ENCODE data around the gene OR2V1.
"Not testable (repeated sequence)": the region's sequence is repeated elsewhere in the genome, so short reads cannot be mapped to it uniquely, and the experiment has no call there.

OR2V1 gene, protein sequence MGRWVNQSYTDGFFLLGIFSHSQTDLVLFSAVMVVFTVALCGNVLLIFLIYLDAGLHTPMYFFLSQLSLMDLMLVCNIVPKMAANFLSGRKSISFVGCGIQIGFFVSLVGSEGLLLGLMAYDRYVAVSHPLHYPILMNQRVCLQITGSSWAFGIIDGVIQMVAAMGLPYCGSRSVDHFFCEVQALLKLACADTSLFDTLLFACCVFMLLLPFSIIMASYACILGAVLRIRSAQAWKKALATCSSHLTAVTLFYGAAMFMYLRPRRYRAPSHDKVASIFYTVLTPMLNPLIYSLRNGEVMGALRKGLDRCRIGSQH
- 0 reads per million in 9 experiments for total RNA-seq

DNA sequence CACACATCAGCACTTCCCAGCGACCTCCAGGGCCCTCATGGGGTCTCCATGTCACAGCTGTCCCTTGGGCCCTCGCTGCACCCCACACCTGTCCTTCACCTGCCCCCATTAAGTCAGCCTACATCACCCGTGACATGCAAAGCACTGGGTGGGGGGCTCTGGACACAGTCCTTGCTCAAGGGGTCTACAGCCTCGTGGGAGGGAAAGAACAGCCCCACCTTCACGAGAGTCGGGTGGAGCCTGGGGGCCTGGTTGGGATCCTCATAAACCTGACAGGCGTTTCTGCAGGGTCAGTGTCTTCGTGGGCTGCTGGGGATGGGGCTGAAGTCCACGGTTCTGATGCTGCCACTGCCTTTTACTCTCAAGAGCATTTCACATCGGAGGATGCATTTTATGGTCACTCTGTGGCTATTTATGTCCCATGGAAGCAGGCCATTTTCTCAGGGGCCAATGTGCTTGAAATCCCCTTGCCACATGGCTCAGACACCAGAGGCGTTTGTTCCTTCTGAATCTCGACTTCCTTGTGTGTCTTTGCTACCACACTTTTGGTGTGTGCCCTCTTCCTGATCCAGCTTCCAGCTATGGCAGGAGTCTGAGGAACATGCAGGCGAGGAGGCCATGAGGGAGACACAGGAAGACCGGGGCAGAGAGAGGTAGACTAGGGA, at the start of gene OR2V1:
Gene OR2V1, minus strand, starts transcription at position 338 of the 665 bp plus-strand sequence. CDS start 5,865 bp downstream, outside the sequence.
- Mint-ChIP-seq H3K9me3 (no peaks in the 10 kb centered on the region), H3K36me3 (ENCODE audit: insufficient read depth) (no peaks in the 10 kb centered on the region), H3K27ac (no peak within 1 kb of the TSS), H3K4me1 (ENCODE audit: low read depth in 2 of 2) (no peaks in the 10 kb centered on the region), H3K4me3 (no peak within 1 kb of the TSS), H3K27me3 (peaks cover 76 to 92% of the 10 kb centered on the region in 2 donors)
- ATAC-seq (replicated peaks) (no peak), DNase-seq (no peak)

DNA sequence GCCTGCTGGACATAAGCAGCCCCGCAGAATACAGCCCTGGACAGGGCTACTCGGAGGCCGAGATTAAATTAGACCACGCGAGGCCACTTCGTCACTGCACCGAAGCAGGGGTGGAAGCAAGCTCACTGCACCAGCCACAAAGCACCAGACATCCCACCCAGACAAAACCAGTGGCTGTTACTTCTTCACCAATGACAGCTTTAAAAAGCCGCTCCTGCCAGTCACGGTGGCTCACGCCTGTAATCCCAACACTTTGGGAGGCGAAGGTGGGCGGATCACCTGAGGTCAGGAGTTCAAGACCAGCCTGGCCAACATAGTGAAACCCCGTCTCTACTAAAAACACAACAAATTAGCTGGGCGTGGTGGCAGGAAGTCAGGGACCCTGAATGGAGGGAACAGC, 46.6 kb upstream of the OR2V1 start:
- not testable (repeated sequence) for H3K4me3 Mint-ChIP-seq; H3K27ac Mint-ChIP-seq; ATAC-seq (replicated peaks); DNase-seq; H3K9me3 Mint-ChIP-seq
- Mint-ChIP-seq H3K27me3 (peaks cover 0 to 27% of the 10 kb centered on the region in 2 donors), H3K36me3 (ENCODE audit: insufficient read depth) (peaks cover 17% of the 10 kb centered on the region), H3K4me1 (ENCODE audit: low read depth in 2 of 2) (peaks cover 16% of the 10 kb centered on the region in 2 donors)

DNA sequence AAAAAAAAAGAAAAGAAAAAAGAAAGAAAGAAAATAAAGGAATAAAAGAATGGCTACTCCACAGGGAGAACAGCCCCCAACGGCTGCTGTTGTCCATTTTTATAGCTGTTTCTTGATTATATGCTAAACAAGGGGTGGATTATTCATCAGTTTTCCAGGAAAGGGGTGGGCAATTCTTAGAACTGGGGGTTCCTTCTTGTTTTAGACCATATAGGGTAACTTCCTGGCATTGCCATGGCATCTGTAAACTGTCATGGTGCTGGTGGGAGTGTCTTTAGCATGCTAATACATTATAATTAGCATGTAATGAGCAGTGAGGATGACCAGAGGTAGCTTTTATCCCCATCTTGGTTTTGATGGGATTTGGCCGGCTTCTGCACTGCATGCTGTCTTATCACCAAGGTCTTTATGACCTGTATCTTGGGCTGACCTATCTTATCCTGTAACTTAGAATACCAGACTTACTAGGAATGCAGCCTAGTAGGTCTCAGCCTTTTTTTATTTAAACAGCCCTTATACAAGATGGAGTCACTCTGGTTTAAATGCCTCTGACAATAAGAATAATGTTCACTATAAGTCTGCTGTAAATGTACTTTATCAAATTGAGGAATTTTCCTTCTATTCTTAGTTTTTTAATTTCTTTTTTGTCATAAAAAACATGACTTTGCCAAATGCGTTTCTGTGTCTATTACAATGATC, 45.4 kb upstream of the OR2V1 start:
- no peak for ATAC-seq (replicated peaks)
- H3K36me3 Mint-ChIP-seq (ENCODE audit: insufficient read depth) = peaks cover 17% of the 10 kb centered on the region
- H3K27me3 Mint-ChIP-seq = peaks cover 0 to 28% of the 10 kb centered on the region in 2 donors
- H3K4me1 Mint-ChIP-seq (ENCODE audit: low read depth in 2 of 2) = peaks cover 11% of the 10 kb centered on the region in 2 donors
- H3K9me3 Mint-ChIP-seq = no peaks in the 10 kb centered on the region
- no peak overlapping the region for H3K4me3 Mint-ChIP-seq
- no peak for DNase-seq
- no peak overlapping the region for H3K27ac Mint-ChIP-seq

DNA sequence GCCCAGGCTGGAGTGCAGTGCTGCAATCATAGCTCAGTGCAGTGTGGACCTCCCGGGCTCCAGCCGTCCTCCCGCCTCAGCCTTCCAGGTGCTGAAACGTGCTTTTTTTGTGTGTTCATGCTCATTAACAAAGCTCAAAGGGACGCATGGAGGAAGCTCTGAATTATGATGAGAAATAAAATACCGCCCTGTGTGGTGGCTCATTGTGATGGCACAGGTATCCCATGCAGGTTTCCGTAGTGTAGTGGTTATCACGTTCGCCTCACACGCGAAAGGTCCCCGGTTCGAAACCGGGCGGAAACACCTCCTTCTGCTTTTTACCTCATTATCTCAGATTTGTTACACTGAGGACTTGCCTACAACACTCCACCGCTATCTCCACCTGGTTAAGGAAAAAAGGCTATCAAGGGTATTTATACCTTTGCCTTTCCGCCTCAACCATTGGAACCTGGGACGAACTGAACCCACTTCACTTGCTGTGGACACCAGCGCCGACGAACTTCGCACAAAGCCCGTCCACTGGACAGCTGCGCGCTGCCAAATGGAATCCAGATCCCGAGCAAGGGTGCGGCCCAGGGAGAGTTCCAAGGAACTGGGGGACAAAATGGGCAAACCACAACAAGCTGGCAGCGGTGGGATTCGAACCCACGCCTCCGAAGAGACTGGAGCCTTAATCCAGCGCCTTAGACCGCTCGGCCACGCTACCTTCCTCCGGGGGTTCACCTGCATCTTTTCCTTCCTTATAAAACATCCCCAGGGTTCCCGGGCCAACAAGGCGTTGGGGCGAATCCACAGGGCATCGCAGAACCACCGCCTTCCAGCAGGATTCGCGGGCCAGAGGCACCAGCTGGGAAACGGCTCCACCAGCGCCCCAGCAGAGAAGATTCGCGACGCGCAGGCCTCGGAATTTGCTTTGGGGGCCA, 42.7 kb upstream of the OR2V1 start:
- ATAC-seq (replicated peaks) (peak; percentile 84), DNase-seq (peak; percentile 48 to 67 (median 49))
- Mint-ChIP-seq H3K4me3 (peak overlapping the region; percentile 73 to 85), H3K27me3 (peaks cover 11 to 53% of the 10 kb centered on the region in 2 donors), H3K4me1 (ENCODE audit: low read depth in 2 of 2) (peaks cover 23 to 26% of the 10 kb centered on the region in 2 donors), H3K36me3 (ENCODE audit: insufficient read depth) (peaks cover 39% of the 10 kb centered on the region), H3K27ac (peak overlapping the region; percentile 22 to 66), H3K9me3 (peaks cover 0 to 4% of the 10 kb centered on the region in 2 donors)

DNA sequence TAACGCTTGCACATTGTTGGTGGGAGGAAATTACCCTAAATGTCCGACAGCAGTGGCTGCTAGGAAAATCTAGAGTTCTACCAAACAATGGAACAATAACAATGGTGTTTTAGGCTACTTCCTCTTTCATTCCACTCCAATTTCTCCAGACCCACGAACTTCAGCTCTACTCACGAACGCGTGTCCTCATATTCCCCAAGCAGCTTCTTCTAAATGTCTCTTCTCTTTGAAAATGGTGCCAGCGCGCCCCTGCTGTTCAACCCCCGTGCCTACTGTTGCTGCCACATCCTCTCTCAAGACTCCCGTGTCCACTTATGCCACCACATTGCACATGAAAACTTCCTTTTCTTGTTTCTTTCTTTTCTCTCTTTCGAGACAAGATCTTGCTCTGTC, 42.1 kb upstream of the OR2V1 start:
- Mint-ChIP-seq H3K4me1 (ENCODE audit: low read depth in 2 of 2) (peaks cover 23 to 26% of the 10 kb centered on the region in 2 donors), H3K9me3 (peaks cover 0 to 4% of the 10 kb centered on the region in 2 donors), H3K27me3 (peaks cover 11 to 60% of the 10 kb centered on the region in 2 donors), H3K4me3 (peak overlapping the region; percentile 73 to 85), H3K36me3 (ENCODE audit: insufficient read depth) (peaks cover 39% of the 10 kb centered on the region), H3K27ac (peak overlapping the region; percentile 22 to 66)
- peak; percentile 14 for ATAC-seq (replicated peaks)
- DNase-seq = no peak

DNA sequence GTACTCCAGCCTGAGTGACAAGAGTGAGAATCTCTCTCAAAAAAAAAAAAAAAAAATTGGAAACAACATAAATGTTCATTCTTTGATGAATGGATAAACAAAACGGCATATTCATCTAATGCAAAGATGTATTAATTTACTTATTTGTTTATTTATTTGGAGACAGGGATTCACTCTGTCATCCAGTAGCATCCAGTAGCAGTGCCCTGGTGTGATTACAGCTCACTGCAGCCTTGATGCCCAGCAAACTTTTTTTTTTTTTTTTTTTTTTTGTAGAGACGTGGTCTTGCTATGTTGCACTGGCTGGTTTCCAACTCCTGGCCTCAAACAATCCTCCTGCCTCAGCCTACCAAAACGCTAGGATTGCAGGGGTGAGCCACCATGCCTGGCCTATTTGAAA, 40.8 kb upstream of the OR2V1 start:
- Mint-ChIP-seq H3K4me3 (peak overlapping the region in 1 of 2 donors; percentile 10), H3K9me3 (peaks cover 0 to 4% of the 10 kb centered on the region in 2 donors), H3K27me3 (peaks cover 11 to 67% of the 10 kb centered on the region in 2 donors), H3K4me1 (ENCODE audit: low read depth in 2 of 2) (peaks cover 28 to 38% of the 10 kb centered on the region in 2 donors), H3K36me3 (ENCODE audit: insufficient read depth) (peaks cover 43% of the 10 kb centered on the region), H3K27ac (no peak overlapping the region)
- DNase-seq (no peak), ATAC-seq (replicated peaks) (no peak)

DNA sequence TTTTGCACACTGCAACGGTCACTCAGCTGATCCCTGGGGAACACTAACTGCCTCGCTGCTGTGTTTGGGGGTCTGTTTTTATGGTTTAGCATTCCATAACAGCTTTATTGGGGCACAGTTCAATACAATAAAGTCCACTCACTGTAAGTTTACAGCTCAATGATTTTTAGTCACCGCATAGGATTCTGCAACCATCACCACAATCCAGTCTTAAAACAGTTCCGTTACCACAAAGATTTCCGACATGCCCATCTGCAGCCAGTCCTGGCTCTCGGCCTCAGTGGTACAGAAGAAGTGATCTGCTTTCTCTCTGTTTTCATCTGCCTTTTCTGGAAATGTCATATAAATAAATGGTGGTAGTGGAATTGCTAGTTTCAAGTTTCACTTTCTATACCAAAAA, 40.0 kb upstream of the OR2V1 start:
- Mint-ChIP-seq H3K36me3 (ENCODE audit: insufficient read depth) (peaks cover 43% of the 10 kb centered on the region), H3K9me3 (peaks cover 0 to 4% of the 10 kb centered on the region in 2 donors), H3K4me1 (ENCODE audit: low read depth in 2 of 2) (peaks cover 32 to 44% of the 10 kb centered on the region in 2 donors), H3K27ac (peak overlapping the region in 1 of 2 donors; percentile 61), H3K4me3 (peak overlapping the region; percentile 72 to 75), H3K27me3 (peaks cover 11 to 70% of the 10 kb centered on the region in 2 donors)
- DNase-seq (no peak), ATAC-seq (replicated peaks) (no peak)

DNA sequence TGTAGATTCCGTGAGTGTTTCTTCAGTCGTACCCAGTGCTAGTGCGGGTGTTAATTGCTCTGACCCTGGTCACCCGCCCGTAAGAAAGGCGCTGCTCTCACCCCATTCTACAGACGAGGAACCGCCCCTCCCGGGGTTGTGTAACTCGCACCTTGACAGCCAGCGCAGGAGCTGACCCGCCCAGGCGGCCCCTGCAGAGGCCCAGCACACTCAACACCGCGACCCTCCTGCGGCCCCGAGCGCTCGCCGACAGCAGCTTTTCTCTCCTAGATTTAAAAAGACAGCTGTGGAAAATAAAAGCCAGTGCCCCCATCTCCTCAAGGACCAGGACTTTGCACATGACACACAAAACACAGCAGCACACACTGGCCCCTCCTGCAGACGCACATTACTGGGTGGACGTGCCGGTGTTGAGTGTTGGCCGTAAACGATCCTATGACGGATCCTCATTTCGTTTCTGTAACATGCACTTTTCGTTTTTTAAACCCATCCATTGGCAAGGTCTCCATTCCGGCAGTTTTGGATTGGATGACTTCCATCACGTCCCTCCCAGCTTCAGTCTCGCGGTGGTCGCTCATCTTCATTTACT, 39.4 kb upstream of the OR2V1 start:
- peaks cover 11 to 76% of the 10 kb centered on the region in 2 donors for H3K27me3 Mint-ChIP-seq
- no peak for ATAC-seq (replicated peaks)
- H3K27ac Mint-ChIP-seq = peak overlapping the region; percentile 61 to 84
- H3K36me3 Mint-ChIP-seq (ENCODE audit: insufficient read depth) = peaks cover 44% of the 10 kb centered on the region
- DNase-seq = no peak
- H3K4me1 Mint-ChIP-seq (ENCODE audit: low read depth in 2 of 2) = peaks cover 32 to 44% of the 10 kb centered on the region in 2 donors
- peaks cover 0 to 4% of the 10 kb centered on the region in 2 donors for H3K9me3 Mint-ChIP-seq
- H3K4me3 Mint-ChIP-seq = peak overlapping the region; percentile 72 to 75

DNA sequence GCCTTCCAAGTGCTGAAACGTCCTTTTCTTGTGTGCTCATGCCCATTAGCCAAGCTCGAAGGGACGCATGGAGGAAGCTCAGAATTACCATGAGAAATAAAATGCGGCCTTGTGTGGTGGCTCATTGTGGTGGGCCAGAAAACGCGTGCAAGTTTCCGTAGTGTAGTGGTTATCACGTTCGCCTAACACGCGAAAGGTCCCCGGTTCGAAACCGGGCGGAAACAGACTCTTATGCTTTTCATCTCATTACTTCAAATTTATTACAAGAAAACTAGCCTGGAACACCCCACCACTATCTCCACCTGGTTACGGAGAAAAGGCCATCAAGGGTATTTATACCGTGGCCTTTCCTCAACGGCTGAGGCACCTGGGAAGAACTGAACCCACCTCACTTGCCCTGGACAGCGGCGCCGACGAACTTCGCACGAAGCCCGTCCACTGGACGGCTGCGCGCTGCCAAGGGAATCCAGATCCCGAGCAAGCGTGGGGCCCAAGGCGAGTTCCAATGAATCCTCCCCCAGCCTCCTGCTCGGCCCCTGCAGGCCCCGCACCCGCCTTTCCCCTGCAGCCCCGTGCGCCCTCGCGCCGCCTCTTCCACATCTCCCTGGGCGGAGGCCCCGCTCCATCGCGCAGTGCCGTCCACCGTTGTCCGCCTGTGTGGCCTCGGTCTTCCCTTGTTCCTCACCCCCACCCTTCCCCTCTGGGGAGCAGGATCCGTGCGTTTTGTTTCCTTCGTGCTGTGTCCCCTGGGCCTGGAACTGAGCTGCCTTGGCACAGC, 38.7 kb upstream of the OR2V1 start:
- peaks cover 33 to 44% of the 10 kb centered on the region in 2 donors for H3K4me1 Mint-ChIP-seq (ENCODE audit: low read depth in 2 of 2)
- peak; percentile 76 to 88 (median 80) for DNase-seq

DNA sequence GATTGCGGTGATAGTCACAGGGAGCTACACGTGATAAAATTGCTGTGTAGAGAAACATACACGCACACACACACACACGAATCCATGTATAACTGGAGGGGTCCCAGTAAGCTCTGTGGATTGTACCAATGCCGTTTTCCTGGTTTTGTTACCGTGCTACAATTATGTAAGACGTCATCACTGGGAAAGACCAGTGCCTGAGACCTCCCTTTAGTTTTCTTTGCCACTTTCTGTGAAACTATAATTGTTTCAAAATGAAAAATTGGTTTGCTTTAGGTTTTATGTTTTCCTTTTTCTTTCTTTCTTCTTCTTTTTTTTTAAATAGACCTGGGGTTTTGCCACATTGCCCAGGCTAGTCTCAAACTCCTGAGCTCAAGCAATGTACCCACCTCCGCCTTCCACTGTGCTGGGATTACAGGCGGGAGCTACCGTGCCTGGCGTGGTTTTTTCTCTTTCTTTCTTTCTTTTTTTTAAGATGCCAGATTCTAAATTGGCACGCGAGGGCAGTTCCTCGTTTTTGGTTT, 37.7 kb upstream of the OR2V1 start:
- peaks cover 49% of the 10 kb centered on the region for H3K36me3 Mint-ChIP-seq (ENCODE audit: insufficient read depth)
- H3K4me1 Mint-ChIP-seq (ENCODE audit: low read depth in 2 of 2) = peaks cover 34 to 47% of the 10 kb centered on the region in 2 donors
- ATAC-seq (replicated peaks) = no peak
- H3K27ac Mint-ChIP-seq = no peak overlapping the region
- no peak for DNase-seq
- peak overlapping the region; percentile 72 to 75 for H3K4me3 Mint-ChIP-seq
- peaks cover 0 to 6% of the 10 kb centered on the region in 2 donors for H3K9me3 Mint-ChIP-seq
- H3K27me3 Mint-ChIP-seq = peaks cover 11 to 72% of the 10 kb centered on the region in 2 donors

More for the DNA sequence above, 38.7 kb upstream of the OR2V1 start:
- Mint-ChIP-seq H3K27ac (peak overlapping the region; percentile 49 to 84), H3K27me3 (peaks cover 11 to 78% of the 10 kb centered on the region in 2 donors), H3K4me3 (peak overlapping the region; percentile 72 to 75), H3K36me3 (ENCODE audit: insufficient read depth) (peaks cover 49% of the 10 kb centered on the region)
- not testable (repeated sequence) for H3K9me3 Mint-ChIP-seq
- ATAC-seq (replicated peaks) = peak; percentile 62

DNA sequence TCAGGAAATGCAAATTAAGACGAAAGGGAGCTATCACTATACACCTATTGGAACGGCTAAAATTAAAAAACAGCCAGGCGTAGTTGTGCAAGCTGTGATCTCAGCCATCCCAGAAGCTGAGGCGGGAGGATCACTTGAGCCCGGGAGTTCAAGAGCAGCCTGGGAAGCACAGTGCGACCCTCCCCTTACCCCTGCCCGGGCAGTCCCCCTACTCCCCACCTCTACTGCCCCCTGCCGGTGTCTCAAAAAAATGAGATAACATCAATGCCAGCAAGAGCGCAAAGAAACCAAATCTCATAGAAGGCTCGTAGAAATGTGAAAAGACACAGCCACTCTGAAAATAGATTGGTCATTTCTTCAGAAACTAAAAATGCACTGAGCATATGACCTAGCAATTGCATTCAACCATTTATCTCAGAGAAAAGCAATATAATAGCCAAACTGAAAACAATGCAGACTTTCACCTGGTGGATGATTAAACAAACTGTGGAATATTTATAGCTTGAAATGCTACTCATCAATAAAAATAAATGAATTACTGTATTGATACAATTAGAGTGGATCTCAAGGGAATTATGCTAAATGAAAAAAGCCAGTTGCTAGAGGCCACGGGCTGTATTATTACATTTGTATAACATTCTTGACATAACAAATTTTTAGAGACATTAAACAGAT, 37.0 kb upstream of the OR2V1 start:
- Mint-ChIP-seq H3K4me3 (peak overlapping the region in 1 of 2 donors; percentile 21), H3K27ac (peak overlapping the region in 1 of 2 donors; percentile 53), H3K9me3 (peaks cover 0 to 6% of the 10 kb centered on the region in 2 donors), H3K4me1 (ENCODE audit: low read depth in 2 of 2) (peaks cover 29 to 42% of the 10 kb centered on the region in 2 donors), H3K27me3 (peaks cover 11 to 65% of the 10 kb centered on the region in 2 donors), H3K36me3 (ENCODE audit: insufficient read depth) (peaks cover 49% of the 10 kb centered on the region)
- ATAC-seq (replicated peaks) (no peak), DNase-seq (no peak)
